ENCODE data around the gene HOXC9. TPM values are rescaled to one million over a fixed set of nuclear protein-coding genes. Genes with fewer than 3 reads are reported as not detected.
A peak's percentile ranks its signal among the peaks of the same experiment; 100 is the strongest.

Gene HOXC9
- total RNA-seq = not detected

GRCh38 chr12:54000116-54001114 is at the start of gene HOXC9:
Gene HOXC9, plus strand, starts transcription at chr12:54000161. Its CDS starts 28 bp downstream, at chr12:54000189.
- no peak for DNase-seq (ENCODE audit: low spot score)
- ATAC-seq = no peak

GRCh38 chr12:53950437-53950773 is 49.6 kb upstream of the HOXC9 start:
- no peak for ATAC-seq

GRCh38 chr12:53950789-53951576 is 49.0 kb upstream of the HOXC9 start:
- DNase-seq (ENCODE audit: low spot score) = no peak
- peak; percentile 30 for ATAC-seq

More at GRCh38 chr12:53950437-53950773, 49.6 kb upstream of the HOXC9 start:
- DNase-seq (ENCODE audit: low spot score) = no peak

- no peak for ATAC-seq
- no peak for DNase-seq (ENCODE audit: low spot score)
Observed at GRCh38 chr12:53951577-53952334, 48.2 kb upstream of the HOXC9 start.

GRCh38 chr12:53952335-53952694 is 47.6 kb upstream of the HOXC9 start:
- DNase-seq (ENCODE audit: low spot score) = no peak
- ATAC-seq = no peak

- ATAC-seq = peak; percentile 47
- no peak for DNase-seq (ENCODE audit: low spot score)
Observed at GRCh38 chr12:53952871-53953734, 46.9 kb upstream of the HOXC9 start.

GRCh38 chr12:53953831-53954693 is 45.9 kb upstream of the HOXC9 start:
- ATAC-seq = no peak
- no peak for DNase-seq (ENCODE audit: low spot score)

GRCh38 chr12:53954694-53955035 is 45.3 kb upstream of the HOXC9 start, which contains the start of gene HOXC12:
Gene HOXC12, plus strand, starts transcription at chr12:53954903. Its CDS starts 27 bp downstream, at chr12:53954930.
- DNase-seq (ENCODE audit: low spot score) (no peak), ATAC-seq (no peak)

- no peak for DNase-seq (ENCODE audit: low spot score)
- ATAC-seq = no peak
Observed at GRCh38 chr12:53955036-53955775, 44.8 kb upstream of the HOXC9 start.

GRCh38 chr12:53955776-53956250 is 44.1 kb upstream of the HOXC9 start:
- no peak for DNase-seq (ENCODE audit: low spot score)
- no peak for ATAC-seq

GRCh38 chr12:53956251-53956887 is 43.6 kb upstream of the HOXC9 start:
- ATAC-seq (no peak), DNase-seq (ENCODE audit: low spot score) (no peak)

GRCh38 chr12:53956914-53957536 is 42.9 kb upstream of the HOXC9 start:
- DNase-seq (ENCODE audit: low spot score) = no peak

GRCh38 chr12:53958128-53958527 is 41.8 kb upstream of the HOXC9 start:
- DNase-seq (ENCODE audit: low spot score) (no peak), ATAC-seq (no peak)

More at GRCh38 chr12:53956914-53957536, 42.9 kb upstream of the HOXC9 start:
- no peak for ATAC-seq

GRCh38 chr12:53959314-53959713 is 40.6 kb upstream of the HOXC9 start:
- DNase-seq (ENCODE audit: low spot score) (no peak), ATAC-seq (no peak)

GRCh38 chr12:53960187-53961024 is 39.6 kb upstream of the HOXC9 start:
- ATAC-seq (no peak), DNase-seq (ENCODE audit: low spot score) (no peak)

GRCh38 chr12:53961025-53961761 is 38.8 kb upstream of the HOXC9 start:
- no peak for ATAC-seq

More at GRCh38 chr12:53961025-53961761, 38.8 kb upstream of the HOXC9 start:
- DNase-seq (ENCODE audit: low spot score) = no peak

All from left lobe of liver (tissue), 2 donors.